Vagina (tissue), 2 donors: ENCODE results near the gene CBFB. TPM values are rescaled to one million over a fixed set of nuclear protein-coding genes. Genes with fewer than 3 reads are reported as not detected.
"Not testable (repeated sequence)": the region's sequence is repeated elsewhere in the genome, so short reads cannot be mapped to it uniquely, and the experiment has no call there.

Experiments
- DNase-seq, 2 donors: peaks; one replicate each; pipeline ENCODE4 v3.0.0-alpha.2; 2017; ENCODE audit errors: extremely low spot score in 2 of 2
- H3K27ac ChIP-seq: fragments of 200-600 bp; sonication (generic); one replicate; pipeline ENCODE4 v1.5.1; 2019
- H3K27me3 ChIP-seq: fragments of 200-600 bp; sonication (generic); one replicate; pipeline ENCODE4 v1.5.1; 2019
- H3K36me3 ChIP-seq, 2 donors: fragments of 200-600 bp; sonication (generic); one replicate each; pipeline ENCODE4 v1.5.1; 2017 to 2019
- H3K4me1 ChIP-seq: fragments of 200-600 bp; sonication (generic); one replicate; pipeline ENCODE4 v1.5.1; 2019
- H3K4me3 ChIP-seq, 2 donors: fragments of 200-600 bp; sonication (generic); 1 replicate in 1 of 2; 2 replicates in 1 of 2; pipeline ENCODE4 v1.5.1; 2016 to 2019
- H3K9me3 ChIP-seq: fragments of 200-600 bp; sonication (generic); one replicate; pipeline ENCODE4 v1.5.1; 2019
- CTCF ChIP-seq, 3 experiments: fragments of 450-650 bp in 2 of 3; fragments of 200-600 bp in 1 of 3; sonication (generic) in 1 of 3; IDR thresholded peaks; one replicate each; pipeline ENCODE4 v1.5.1; 2017 to 2019; ENCODE audit warnings: antibody characterized with exemption in 3 of 3, mild to moderate bottlenecking in 2 of 3, moderate library complexity in 2 of 3
- POLR2A ChIP-seq, 2 donors: fragments of 450-650 bp; IDR thresholded peaks; one replicate each; pipeline ENCODE4 v1.6.1; 2017; ENCODE audit warnings: antibody characterized with exemption in 2 of 2, mild to moderate bottlenecking in 2 of 2, moderate library complexity in 2 of 2
- POLR2AphosphoS5 ChIP-seq, 2 donors: sonication (generic); formaldehyde crosslinking; IDR thresholded peaks; one replicate each; pipeline ENCODE4 v1.9.0; 2017; ENCODE audit warnings: antibody characterized with exemption in 2 of 2, mild to moderate bottlenecking in 2 of 2, low read depth in 1 of 2; ENCODE audit not compliant: insufficient read depth in 1 of 2
- intact Hi-C: fragments of 100-400 bp; cut with DNase I; formaldehyde crosslinking; loops from one replicate; pipeline ENCODE4 v1.15.1; 2023
- total RNA-seq: library from RNA; depleted of rRNA; stranded (reverse); fragments of >200 nt; gene quantifications from one replicate; pipeline ENCODE4 v1.2.3, GENCODE V29; 2016

The CBFB gene
- total RNA-seq, 1 donor from 2014 or later = 33.9 TPM

GRCh38 chr16:66988197-66988788 is 40.7 kb upstream of the CBFB start, which contains the start of gene CES4A:
Gene CES4A, plus strand, starts transcription at chr16:66988589. Its CDS starts 184 bp downstream, at chr16:66988773.
- TF ChIP-seq POLR2A (IDR thresholded peaks at IDR 0.05) (no peak), CTCF (IDR thresholded peaks at IDR 0.05) (no peak), POLR2AphosphoS5 (IDR thresholded peaks at IDR 0.05; ENCODE audit: insufficient read depth in 1 of 2, low read depth in 1 of 2) (peak in 1 of 2 donors; percentile 11)
- no peaks in the 10 kb centered on the region for H3K36me3 ChIP-seq
- no peak within 1 kb of the TSS for H3K27ac ChIP-seq
- H3K27me3 ChIP-seq = no peaks in the 10 kb centered on the region
- H3K4me1 ChIP-seq = no peaks in the 10 kb centered on the region
- no peak within 1 kb of the TSS for H3K4me3 ChIP-seq
- H3K9me3 ChIP-seq = no peaks in the 10 kb centered on the region
- no peak for DNase-seq
- intact Hi-C loops = no loop called here

- DNase-seq = no peak
- H3K27me3 ChIP-seq = no peaks in the 10 kb centered on the region
- H3K27ac ChIP-seq = no peak overlapping the region
- no peak for TF ChIP-seq CTCF (IDR thresholded peaks at IDR 0.05)
- no peak for TF ChIP-seq POLR2A (IDR thresholded peaks at IDR 0.05)
- H3K4me1 ChIP-seq = no peaks in the 10 kb centered on the region
- H3K9me3 ChIP-seq = no peaks in the 10 kb centered on the region
- H3K4me3 ChIP-seq = no peak overlapping the region
- intact Hi-C loops = no loop called here
- no peaks in the 10 kb centered on the region for H3K36me3 ChIP-seq
Observed at GRCh38 chr16:66991545-66992077, 37.3 kb upstream of the CBFB start.

GRCh38 chr16:66993558-66993957 is 35.4 kb upstream of the CBFB start:
- intact Hi-C loops, H3K27ac ChIP-seq: not testable (repeated sequence)

GRCh38 chr16:66996324-66996982 is 32.5 kb upstream of the CBFB start:
- no peak for DNase-seq

More at GRCh38 chr16:66993558-66993957, 35.4 kb upstream of the CBFB start:
- not testable (repeated sequence) for H3K36me3 ChIP-seq, H3K9me3 ChIP-seq, DNase-seq, H3K4me3 ChIP-seq, H3K27me3 ChIP-seq, H3K4me1 ChIP-seq

GRCh38 chr16:66996983-66997358 is 32.0 kb upstream of the CBFB start:
- Histone ChIP-seq H3K27me3 (no peaks in the 10 kb centered on the region), H3K4me1 (peaks cover 14% of the 10 kb centered on the region), H3K4me3 (no peak overlapping the region), H3K27ac (peak overlapping the region; percentile 37), H3K9me3 (no peaks in the 10 kb centered on the region), H3K36me3 (no peaks in the 10 kb centered on the region)
- intact Hi-C loops = no loop called here
- TF ChIP-seq CTCF (IDR thresholded peaks at IDR 0.05) (no peak), POLR2A (IDR thresholded peaks at IDR 0.05) (no peak), POLR2AphosphoS5 (IDR thresholded peaks at IDR 0.05; ENCODE audit: insufficient read depth in 1 of 2, low read depth in 1 of 2) (no peak)
- no peak for DNase-seq

More at GRCh38 chr16:66996324-66996982, 32.5 kb upstream of the CBFB start:
- H3K27me3 ChIP-seq = no peaks in the 10 kb centered on the region
- peak overlapping the region; percentile 37 for H3K27ac ChIP-seq
- TF ChIP-seq CTCF (IDR thresholded peaks at IDR 0.05) = no peak
- peak in 1 of 2 donors; percentile 56 for TF ChIP-seq POLR2AphosphoS5 (IDR thresholded peaks at IDR 0.05; ENCODE audit: insufficient read depth in 1 of 2, low read depth in 1 of 2)
- H3K36me3 ChIP-seq = no peaks in the 10 kb centered on the region
- no peaks in the 10 kb centered on the region for H3K9me3 ChIP-seq
- H3K4me3 ChIP-seq = no peak overlapping the region
- intact Hi-C loops = no loop called here
- peaks cover 13% of the 10 kb centered on the region for H3K4me1 ChIP-seq
